ENCODE measurements around the gene DFFB.

DFFB gene

DNA sequence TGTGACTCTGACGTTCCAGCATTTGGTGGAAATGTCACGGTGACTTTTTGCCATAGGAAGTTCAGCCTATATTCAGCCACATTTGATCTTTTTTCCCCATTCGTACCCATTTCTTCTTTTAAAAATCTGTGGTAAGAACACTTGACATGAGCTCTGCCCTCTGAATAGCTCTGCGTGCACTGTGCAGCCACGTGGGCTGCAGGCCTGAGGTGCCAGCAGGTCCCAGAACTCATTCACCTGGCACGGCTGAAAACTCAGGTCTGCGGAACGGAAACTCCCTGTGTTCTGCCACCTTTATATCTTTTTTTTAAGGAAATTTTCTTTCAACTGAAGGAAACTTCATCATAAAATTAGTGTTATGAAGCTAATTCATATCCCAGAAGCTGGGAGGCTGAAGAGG lies 28.9 kb upstream of the DFFB start:
- DNase-seq (ENCODE audit: low read depth in 2 of 2, low spot score in 1 of 2), result no peak

DNA sequence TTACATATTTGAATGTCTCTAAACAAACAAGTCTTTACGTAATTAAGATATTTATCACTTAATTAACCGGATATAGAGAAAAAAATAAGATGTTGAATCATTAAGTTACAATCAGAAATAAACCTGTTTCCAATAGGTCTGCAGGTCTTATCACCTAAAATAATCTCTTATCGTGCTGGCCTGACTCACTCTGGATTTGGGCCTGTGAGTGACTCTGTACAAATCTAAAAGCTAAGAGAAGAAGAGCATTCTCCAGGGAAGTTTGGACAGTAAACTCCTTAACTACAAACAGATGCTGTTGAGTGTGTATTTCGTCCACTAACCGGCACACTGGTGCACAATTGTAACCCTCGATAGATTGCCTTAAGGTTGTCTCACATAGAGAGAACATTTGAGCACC lies 25.6 kb upstream of the DFFB start:
- DNase-seq (ENCODE audit: low read depth in 2 of 2, low spot score in 1 of 2), result no peak

DNA sequence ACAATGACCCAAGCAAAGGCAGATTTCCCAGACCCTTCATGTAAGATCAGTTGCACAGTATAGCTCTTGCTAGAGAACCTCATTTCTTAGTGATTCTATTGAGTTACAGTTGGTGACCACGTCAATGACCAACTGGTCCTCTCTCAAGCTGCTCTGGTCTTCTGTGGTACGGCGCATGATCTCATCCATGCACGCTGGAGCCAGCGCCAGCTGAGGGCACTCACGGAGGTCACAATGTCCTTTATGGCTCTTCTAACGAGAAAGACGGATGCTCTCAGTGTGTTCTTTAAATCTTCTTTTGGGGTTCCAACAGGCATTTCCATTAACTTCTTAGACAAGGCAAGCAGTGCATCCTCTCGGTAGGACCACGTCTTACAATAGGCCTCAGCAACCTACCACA lies 22.6 kb upstream of the DFFB start:
- DNase-seq (ENCODE audit: low read depth in 2 of 2, low spot score in 1 of 2), result no peak

- no peak for DNase-seq (ENCODE audit: low read depth in 2 of 2, low spot score in 1 of 2)
Measured at GRCh38 chr1:3836421-3836820, 20.9 kb upstream of the DFFB start.

DNA sequence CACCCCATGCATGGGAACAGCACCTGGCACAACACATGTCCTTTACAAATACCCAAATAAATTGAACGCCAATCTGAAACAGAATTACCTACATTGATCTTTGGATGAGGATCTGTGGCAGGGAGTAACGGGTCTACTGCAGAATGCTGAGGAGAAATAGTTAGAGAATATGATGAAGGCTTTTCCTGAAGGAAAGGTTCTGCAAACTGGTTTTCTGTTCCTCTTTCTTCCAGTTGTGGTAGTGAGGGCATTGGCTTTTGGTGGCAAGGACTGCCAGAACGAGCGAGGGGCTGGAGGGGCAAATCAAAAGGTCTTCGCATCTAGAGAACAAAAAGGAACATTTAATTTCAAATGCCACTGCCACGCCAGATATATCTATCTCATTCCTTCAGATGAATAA lies 20.1 kb upstream of the DFFB start:
- DNase-seq (ENCODE audit: low read depth in 2 of 2, low spot score in 1 of 2), result no peak

DNA sequence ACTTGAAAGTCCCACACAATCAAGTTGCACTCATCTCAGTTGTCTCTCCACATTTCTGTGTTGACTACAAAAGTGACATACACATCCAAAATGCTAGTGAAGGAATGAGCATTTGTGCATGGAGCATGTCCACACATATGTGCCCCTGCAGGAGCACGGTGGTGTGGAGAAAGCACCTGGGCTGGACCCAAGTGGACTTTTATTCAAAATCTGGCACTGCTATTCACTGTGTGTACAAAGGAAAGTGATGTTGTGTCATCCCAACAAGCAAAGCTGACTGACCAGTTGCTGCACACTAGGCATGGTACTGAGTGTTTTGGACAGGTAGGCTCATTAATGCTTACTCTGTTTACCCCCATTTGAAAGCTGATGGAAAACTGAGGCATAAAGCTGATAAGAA lies 19.6 kb upstream of the DFFB start:
- DNase-seq (ENCODE audit: low read depth in 2 of 2, low spot score in 1 of 2), result no peak

DNA sequence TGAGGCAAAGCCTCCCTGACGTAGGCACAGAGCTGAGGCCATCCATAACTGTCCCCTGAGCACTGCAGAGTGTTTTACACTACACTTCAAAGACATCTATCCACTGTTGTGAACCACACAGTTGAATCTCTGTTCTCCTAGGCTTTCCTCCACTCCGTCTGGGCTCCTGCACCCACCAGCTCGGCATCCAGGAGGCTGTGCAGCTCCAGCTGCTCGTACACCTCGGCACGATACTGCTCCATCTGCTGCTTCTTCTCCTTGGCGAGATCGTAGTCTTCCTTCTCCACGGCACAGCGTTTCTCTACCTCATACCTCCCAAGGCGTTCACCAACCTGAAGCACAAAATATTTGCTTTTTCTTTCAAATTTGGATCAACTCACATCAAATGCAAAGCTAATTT lies 18.5 kb upstream of the DFFB start:
- no peak for DNase-seq (ENCODE audit: low read depth in 2 of 2, low spot score in 1 of 2)

GRCh38 chr1:3841491-3841890 lies 15.8 kb upstream of the DFFB start:
- no peak for DNase-seq (ENCODE audit: low read depth in 2 of 2, low spot score in 1 of 2)

- no peak for DNase-seq (ENCODE audit: low read depth in 2 of 2, low spot score in 1 of 2)
Measured at GRCh38 chr1:3842912-3843311, 14.4 kb upstream of the DFFB start.

DNA sequence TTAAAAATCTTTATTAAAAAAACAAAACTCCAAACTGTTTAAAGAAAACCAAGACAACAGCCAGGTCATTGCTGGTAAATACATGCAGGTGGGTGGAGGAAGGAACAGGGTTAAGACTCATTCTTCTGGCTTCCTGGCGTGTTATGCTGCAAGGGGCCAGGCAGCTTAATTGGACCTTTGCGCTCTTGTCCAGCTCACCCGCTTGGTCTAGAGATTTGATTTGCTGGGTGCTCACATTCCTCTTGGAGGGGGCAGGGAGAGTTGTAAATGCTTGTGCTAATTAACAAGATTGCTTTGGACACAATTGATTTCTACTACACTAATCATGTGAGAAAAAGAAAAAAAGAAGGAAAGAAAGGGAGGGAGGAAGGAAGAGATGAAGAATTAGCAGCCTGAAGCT lies 10.7 kb upstream of the DFFB start:
- no peak for DNase-seq (ENCODE audit: low read depth in 2 of 2, low spot score in 1 of 2)

DNA sequence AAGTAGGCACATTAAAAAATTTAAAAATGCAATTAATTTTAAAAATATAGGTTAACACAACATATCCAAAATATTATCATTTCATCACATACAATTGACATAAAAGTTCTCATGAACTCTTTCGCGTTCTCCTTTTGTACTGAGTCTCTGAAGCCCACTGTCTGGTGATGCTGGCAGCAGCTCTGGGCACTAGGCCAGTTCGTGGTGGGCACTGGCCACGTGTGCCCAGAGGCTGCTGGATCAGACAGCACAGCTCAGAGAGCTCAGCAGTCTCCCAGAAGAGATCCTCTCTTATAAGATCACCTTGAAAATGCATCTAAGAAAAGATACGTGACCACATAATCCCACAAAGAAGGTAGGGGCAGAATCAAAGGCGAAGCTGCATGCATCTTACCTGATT lies 10.2 kb upstream of the DFFB start:
- DNase-seq (ENCODE audit: low read depth in 2 of 2, low spot score in 1 of 2), result no peak

DNA sequence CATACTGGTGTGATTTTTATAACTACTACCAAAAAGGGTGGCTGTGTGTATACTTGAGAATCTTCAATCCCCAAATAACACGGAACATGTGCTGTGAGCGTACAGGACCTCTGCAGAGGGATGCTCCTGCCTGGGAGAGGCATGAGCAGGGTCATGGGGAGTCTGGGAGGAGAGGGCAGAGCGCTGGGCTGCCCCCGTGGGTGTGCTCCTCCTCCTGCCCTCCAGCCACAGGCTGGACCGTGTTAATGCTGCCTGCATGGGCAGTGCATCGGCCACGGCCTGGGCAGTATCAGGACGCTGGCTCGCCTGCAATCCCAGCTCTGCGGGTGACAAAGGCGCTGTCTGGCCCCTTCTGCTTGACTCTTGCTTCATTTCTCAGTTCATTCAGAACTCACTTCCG lies 6.4 kb upstream of the DFFB start:
- no peak for DNase-seq (ENCODE audit: low read depth in 2 of 2, low spot score in 1 of 2)

- no peak for DNase-seq (ENCODE audit: low read depth in 2 of 2, low spot score in 1 of 2)
Measured at GRCh38 chr1:3851292-3851691, 6.0 kb upstream of the DFFB start.

DNA sequence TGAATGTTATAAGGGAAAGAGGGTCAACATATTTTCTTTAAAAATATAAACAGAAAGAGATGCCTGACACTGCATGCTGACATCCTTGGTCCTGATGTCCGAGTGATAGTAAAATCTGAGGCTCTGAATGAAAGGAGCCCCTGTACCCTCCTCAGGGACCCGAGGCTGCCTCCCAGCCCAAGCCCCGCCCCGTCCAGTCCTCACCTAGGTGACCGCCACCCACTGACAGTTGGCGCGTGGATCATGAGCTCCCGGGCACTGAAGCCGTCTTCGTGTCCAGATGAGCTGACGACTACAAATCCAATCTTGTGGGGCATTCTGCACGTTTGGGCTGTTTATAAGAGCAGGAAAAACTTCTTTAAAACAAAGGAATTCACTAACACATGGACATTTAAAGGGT lies 5.2 kb upstream of the DFFB start:
- DNase-seq (ENCODE audit: low read depth in 2 of 2, low spot score in 1 of 2), result no peak

DNA sequence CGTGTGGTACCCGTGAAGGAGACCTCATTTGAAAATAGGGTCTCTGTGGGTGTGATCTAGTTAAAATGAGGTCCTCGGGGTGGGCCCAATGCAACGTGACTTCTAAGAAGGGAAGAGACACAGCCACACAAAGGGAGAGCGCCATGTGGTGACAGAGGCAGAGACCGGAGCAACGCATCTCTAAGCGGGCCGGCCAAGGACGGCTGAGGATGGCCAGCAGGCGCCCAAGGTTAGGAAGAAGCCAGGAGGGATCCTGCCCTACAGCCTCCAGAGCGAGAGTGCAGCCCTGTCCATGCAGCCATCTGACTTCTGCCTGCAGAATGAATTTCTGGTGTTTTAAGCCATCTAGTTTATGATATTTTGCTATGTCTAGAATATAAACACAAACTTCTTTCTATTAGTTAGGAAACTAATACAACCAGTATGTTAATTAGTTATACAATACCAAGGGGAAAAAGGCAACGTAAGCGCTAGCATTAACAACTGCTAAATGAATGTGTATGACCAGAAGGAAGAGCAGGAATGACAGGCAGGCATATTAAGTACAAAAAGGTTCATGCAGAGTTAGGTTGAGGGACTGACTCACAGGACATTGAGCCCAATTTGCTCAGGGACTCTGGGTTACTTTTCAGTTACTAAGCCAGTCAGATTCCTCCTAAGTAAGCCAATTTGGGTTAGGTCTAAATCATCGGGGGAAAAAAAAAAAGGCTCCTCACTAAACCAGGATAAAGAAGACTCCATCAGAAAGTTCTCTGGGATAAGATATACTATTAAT lies 4.4 kb upstream of the DFFB start:
- DNase-seq (ENCODE audit: low read depth in 2 of 2, low spot score in 1 of 2), result no peak

- no peak for DNase-seq (ENCODE audit: low read depth in 2 of 2, low spot score in 1 of 2)
Measured at GRCh38 chr1:3857791-3858129, 484 bp downstream of the DFFB start.

GRCh38 chr1:3858231-3858981 lies 1.1 kb downstream of the DFFB start:
- DNase-seq (ENCODE audit: low read depth in 2 of 2, low spot score in 1 of 2), result no peak

DNA sequence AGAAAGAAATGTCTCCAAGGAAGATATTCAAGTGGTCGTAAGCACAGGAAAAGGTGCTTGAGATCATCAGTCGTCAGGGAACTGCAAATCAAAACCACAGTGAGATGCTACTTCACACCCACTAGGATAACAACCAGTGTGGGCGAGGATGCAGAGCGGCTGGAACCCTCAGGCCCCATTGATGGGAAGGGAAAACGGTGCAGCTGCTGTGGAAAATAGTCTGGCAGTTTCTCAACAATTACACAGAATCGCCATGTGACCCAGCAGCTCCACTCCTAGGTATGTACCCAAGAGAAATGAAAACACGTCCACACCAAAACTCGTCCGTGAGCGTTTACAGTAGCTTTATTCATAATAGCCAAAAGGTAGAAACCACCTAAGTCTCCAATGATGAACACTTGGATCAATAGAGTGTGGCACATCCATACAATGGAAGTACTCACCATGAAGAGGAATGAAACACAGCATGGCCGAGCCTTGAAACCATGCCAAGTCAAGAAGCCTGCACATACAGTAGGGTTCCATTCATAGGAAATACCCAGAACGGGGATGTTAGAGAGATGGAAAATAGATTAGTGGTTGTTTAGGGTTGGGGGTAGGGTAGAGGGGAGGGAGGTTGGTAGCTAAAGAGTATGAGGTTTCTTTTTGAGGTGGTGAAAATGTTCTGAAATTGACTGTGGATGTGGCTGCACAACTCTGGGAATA lies 6.1 kb downstream of the DFFB start:
- no peak for DNase-seq (ENCODE audit: low read depth in 2 of 2, low spot score in 1 of 2)

DNA sequence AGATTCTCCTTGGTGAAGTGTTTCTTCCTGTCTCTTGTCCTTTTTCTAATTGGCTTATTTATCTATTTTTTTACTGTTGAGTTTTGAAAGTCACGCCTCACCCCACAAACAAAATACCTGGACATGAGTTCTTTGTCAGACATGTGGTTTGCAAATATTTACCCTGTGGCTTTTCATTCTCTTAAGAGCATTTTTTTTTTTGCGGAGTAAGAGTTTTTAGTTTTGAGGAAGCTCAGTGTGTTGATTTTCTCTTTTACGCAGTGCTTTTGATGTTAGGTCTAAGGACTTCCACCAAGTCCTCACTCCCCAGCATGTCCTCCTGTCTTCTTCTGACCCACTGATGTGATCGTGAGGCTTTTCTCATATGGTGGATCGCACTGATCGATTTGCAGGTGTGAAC lies 7.6 kb downstream of the DFFB start:
- DNase-seq (ENCODE audit: low read depth in 2 of 2, low spot score in 1 of 2), result no peak

- DNase-seq (ENCODE audit: low read depth in 2 of 2, low spot score in 1 of 2), result no peak
Measured at GRCh38 chr1:3865606-3866160, 8.4 kb downstream of the DFFB start.

DNA sequence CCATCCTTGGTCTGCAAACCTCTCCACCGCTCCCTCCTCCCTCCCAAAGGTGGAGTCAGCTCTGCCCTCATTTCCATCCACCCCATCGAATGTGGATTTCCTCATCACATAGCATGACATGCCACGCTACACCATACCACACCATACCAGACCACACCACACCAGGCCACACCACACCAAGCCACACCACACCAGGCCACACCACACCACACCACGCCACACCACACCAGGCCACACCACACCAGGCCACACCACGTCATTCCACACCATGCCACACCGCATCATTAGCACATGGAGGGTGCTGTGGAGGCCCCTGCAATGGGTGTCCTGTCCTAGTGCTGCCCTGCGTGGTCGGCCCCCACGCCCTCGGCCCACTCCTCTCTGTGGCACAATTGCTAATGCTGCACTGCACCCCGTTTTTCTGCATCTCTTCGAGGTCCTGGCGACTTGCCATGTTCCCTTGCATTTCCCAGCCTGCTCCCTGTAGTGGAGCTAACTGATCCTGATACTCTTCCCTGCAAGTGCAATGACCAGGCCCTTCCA lies 11.3 kb downstream of the DFFB start:
- DNase-seq (ENCODE audit: low read depth in 2 of 2, low spot score in 1 of 2), result no peak
